Measurements from ENCODE around the gene INPP5J.
"Not testable (repeated sequence)": the region's sequence is repeated elsewhere in the genome, so short reads cannot be mapped to it uniquely, and the experiment has no call there.

DNA sequence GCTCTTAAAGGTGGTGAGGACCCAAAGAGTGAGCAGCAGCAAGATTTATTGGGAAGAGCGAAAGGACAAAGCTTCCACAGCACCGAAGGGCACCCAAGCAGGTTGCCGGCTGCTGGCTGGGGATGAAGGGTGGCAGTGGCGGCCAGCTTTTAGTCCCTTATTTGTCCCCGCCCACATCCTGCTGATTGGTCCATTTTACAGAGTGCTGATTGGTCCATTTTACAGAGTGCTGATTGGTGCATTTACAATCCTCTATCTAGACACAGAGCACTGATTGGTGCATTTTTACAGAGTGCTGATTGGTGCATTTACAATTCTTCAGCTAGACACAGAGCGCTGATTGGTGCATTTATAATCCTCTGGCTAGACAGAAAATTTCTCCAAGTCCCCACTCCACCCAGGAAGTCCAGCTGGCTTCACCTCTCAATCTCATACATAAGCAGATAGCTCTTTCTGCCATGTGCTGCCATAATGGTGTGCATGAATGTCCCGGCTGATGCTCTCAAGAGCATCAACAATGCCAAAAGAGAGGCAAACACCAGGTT, 10.1 kb upstream of the INPP5J start:
- TF ChIP-seq ZNF274 (IDR thresholded peaks at IDR 0.05; ENCODE audit: low read depth, low read length); SUZ12 (IDR thresholded peaks at IDR 0.05; ENCODE audit: extremely low read depth, insufficient read depth, insufficient read length): not testable (repeated sequence)

Data from NT2/D1 (cell line).